ENCODE measurements around the gene TGFBR3. TPM values are rescaled to one million over a fixed set of nuclear protein-coding genes. Genes with fewer than 3 reads are reported as not detected.

Gene TGFBR3
- total RNA-seq, 4 donors from 2014 or later, result 116 to 306 (median 171) TPM

GRCh38 chr1:91804546-91805023 is 81.4 kb downstream of the TGFBR3 start:
- Histone ChIP-seq H3K36me3 (no peaks in the 10 kb centered on the region), H3K27me3 (no peaks in the 10 kb centered on the region), H3K27ac (peak overlapping the region; percentile 19 to 74 (median 64)), H3K9me3 (no peaks in the 10 kb centered on the region), H3K4me3 (no peak overlapping the region), H3K4me1 (peaks cover 0 to 90% (median 25%) of the 10 kb centered on the region in 4 donors)
- WGBS, 2 donors, result 73 to 82% methylated on average over 13 of the region's 13 CpGs
- TF ChIP-seq, protein P1, sequence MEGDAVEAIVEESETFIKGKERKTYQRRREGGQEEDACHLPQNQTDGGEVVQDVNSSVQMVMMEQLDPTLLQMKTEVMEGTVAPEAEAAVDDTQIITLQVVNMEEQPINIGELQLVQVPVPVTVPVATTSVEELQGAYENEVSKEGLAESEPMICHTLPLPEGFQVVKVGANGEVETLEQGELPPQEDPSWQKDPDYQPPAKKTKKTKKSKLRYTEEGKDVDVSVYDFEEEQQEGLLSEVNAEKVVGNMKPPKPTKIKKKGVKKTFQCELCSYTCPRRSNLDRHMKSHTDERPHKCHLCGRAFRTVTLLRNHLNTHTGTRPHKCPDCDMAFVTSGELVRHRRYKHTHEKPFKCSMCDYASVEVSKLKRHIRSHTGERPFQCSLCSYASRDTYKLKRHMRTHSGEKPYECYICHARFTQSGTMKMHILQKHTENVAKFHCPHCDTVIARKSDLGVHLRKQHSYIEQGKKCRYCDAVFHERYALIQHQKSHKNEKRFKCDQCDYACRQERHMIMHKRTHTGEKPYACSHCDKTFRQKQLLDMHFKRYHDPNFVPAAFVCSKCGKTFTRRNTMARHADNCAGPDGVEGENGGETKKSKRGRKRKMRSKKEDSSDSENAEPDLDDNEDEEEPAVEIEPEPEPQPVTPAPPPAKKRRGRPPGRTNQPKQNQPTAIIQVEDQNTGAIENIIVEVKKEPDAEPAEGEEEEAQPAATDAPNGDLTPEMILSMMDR (IDR thresholded peaks at IDR 0.05), result no peak
- TF ChIP-seq POLR2A (IDR thresholded peaks at IDR 0.05), result no peak
- DNase-seq (ENCODE audit: low spot score in 2 of 2), result no peak

DNA sequence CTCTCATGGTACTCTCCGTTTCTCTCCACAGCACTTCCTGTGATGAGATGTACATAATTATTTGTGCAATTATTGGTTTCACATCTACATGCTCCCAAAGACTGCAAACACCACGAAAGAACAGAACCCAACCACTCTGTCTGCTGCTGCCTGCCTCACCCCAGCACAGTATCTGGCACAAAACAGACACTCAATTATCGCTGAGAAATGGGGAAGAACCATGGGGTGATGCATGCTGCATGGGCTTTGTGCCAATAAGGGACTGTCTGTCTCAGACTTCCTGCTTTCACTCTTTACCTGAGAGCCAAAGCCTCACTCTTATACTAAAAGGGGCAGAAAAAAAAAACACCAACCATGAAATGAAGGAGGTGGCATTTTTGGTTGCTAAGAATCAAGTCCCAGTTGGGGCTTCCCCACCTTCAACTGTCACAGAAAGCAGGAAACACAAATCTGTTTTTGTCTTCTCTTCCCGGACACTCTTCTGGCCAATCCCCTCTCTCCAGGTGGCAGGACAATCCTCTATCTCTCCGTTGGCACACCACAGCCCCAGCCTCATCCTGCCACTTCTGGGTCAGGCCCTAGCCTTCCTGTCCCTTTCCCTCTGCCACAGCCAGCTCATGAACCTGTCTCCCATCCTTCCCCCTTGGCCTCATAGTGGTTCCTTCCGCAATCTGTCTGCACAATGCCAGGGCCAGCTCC is 82.0 kb downstream of the TGFBR3 start:
- H3K9me3 ChIP-seq, result no peaks in the 10 kb centered on the region
- H3K4me3 ChIP-seq, result no peak overlapping the region
- no peak for DNase-seq (ENCODE audit: low spot score in 2 of 2)
- WGBS, 2 donors, result 40 to 46% methylated on average over 6 of the region's 6 CpGs
- TF ChIP-seq POLR2A (IDR thresholded peaks at IDR 0.05), result no peak
- TF ChIP-seq, protein P1 (IDR thresholded peaks at IDR 0.05), result no peak
- peak in 1 of 2 donors; percentile 23 for TF ChIP-seq EP300 (IDR thresholded peaks at IDR 0.05)
- no peaks in the 10 kb centered on the region for H3K27me3 ChIP-seq
- H3K27ac ChIP-seq, result peak overlapping the region; percentile 19 to 74 (median 64)
- peaks cover 0 to 90% (median 28%) of the 10 kb centered on the region in 4 donors for H3K4me1 ChIP-seq
- no peaks in the 10 kb centered on the region for H3K36me3 ChIP-seq

DNA sequence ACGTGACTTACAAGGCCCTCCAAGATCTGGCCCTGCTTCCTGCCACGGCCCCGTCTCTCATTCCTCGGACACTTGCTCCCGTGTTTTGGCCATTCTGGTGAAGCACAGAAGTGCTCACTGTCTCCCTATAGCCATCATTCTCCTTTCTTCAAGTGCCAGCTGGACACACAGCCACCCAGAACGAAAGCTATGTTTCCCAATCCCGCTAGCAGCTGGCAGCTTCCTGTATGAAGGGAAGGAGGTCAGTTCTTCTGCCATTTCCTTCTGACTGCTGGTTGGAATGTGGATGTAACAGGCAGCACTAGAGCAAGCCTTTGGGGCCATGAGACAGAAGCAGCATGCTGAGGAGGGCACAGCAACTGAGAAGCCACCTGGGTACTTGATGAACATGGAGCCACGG is 82.8 kb downstream of the TGFBR3 start:
- TF ChIP-seq POLR2A (IDR thresholded peaks at IDR 0.05) (no peak), EP300 (IDR thresholded peaks at IDR 0.05) (peak in 1 of 2 donors; percentile 66)
- Histone ChIP-seq H3K4me1 (peaks cover 0 to 91% (median 33%) of the 10 kb centered on the region in 4 donors), H3K36me3 (no peaks in the 10 kb centered on the region), H3K9me3 (no peaks in the 10 kb centered on the region), H3K4me3 (no peak overlapping the region), H3K27me3 (no peaks in the 10 kb centered on the region), H3K27ac (peak overlapping the region in 3 of 4 donors; percentile 56 to 74 (median 73))
- 61 to 65% methylated on average over 8 of the region's 8 CpGs for WGBS, 2 donors
- peak in 1 of 2 donors; percentile 44 for DNase-seq (ENCODE audit: low spot score in 2 of 2)

- no peak overlapping the region for H3K4me3 ChIP-seq
- H3K9me3 ChIP-seq, result no peaks in the 10 kb centered on the region
- H3K36me3 ChIP-seq, result peaks cover 0 to 7% (median 0%) of the 10 kb centered on the region in 3 donors
- 72 to 74% methylated on average over 3 of the region's 3 CpGs for WGBS, 2 donors
- peak overlapping the region in 2 of 4 donors; percentile 17 to 74 for H3K27ac ChIP-seq
- no peak for TF ChIP-seq POLR2A (IDR thresholded peaks at IDR 0.05)
- peak; percentile 46 to 58 for TF ChIP-seq EP300 (IDR thresholded peaks at IDR 0.05)
- H3K27me3 ChIP-seq, result no peaks in the 10 kb centered on the region
- no peak for DNase-seq (ENCODE audit: low spot score in 2 of 2)
- peaks cover 0 to 89% (median 28%) of the 10 kb centered on the region in 4 donors for H3K4me1 ChIP-seq
Observed at GRCh38 chr1:91801496-91802115, 84.3 kb downstream of the TGFBR3 start.

DNA sequence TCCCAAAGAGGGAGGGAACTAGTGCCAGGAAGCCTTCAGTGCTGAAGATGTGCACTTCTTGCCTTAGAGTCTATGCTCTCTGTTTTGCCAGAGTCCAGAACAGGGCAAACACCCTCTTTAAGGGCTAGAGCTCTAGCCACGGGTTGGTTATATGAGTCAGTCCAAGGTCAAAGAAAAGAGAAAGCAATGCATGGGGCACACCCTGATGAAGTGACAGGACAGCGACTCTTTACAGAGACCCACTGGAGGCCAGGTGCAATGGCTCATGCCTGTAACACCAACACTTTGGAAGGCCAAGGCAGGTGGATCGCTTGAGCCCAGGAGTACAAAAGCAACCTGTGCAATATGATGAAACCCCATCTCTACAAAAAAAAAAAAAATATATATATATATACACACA is 86.1 kb downstream of the TGFBR3 start:
- H3K4me1 ChIP-seq, result peaks cover 0 to 89% (median 24%) of the 10 kb centered on the region in 4 donors
- peak overlapping the region in 2 of 4 donors; percentile 73 to 74 for H3K27ac ChIP-seq
- H3K27me3 ChIP-seq, result no peaks in the 10 kb centered on the region
- 75 to 76% methylated on average over 3 of the region's 3 CpGs for WGBS, 2 donors
- H3K36me3 ChIP-seq, result peaks cover 0 to 11% (median 0%) of the 10 kb centered on the region in 3 donors
- DNase-seq (ENCODE audit: low spot score in 2 of 2), result no peak
- no peaks in the 10 kb centered on the region for H3K9me3 ChIP-seq
- TF ChIP-seq, protein P1 (IDR thresholded peaks at IDR 0.05), result no peak
- TF ChIP-seq EP300 (IDR thresholded peaks at IDR 0.05) (no peak), POLR2A (IDR thresholded peaks at IDR 0.05) (no peak)
- H3K4me3 ChIP-seq, result no peak overlapping the region

- Histone ChIP-seq H3K27me3 (no peaks in the 10 kb centered on the region), H3K36me3 (peaks cover 0 to 11% (median 0%) of the 10 kb centered on the region in 3 donors), H3K27ac (peak overlapping the region in 2 of 4 donors; percentile 73 to 74), H3K4me1 (peaks cover 0 to 87% (median 19%) of the 10 kb centered on the region in 4 donors), H3K4me3 (no peak overlapping the region), H3K9me3 (no peaks in the 10 kb centered on the region)
- TF ChIP-seq EP300 (IDR thresholded peaks at IDR 0.05) (no peak), POLR2A (IDR thresholded peaks at IDR 0.05) (no peak)
- TF ChIP-seq, protein P1 (IDR thresholded peaks at IDR 0.05), result no peak
- DNase-seq (ENCODE audit: low spot score in 2 of 2), result no peak
- WGBS, 2 donors, result 73 to 89% methylated on average over 5 of the region's 5 CpGs
Observed at GRCh38 chr1:91799159-91799558, 86.8 kb downstream of the TGFBR3 start.
